CD14-positive monocyte (primary cell): ENCODE data around the gene FBXO31. TPM values are rescaled to one million over a fixed set of nuclear protein-coding genes. Genes with fewer than 3 reads are reported as not detected.
A peak's percentile ranks its signal among the peaks of the same experiment; 100 is the strongest.

Experiments
- DNase-seq, 3 donors: peaks; one replicate each; pipeline ENCODE4 v3.0.0-alpha.2; 2011 to 2022
- H2AFZ ChIP-seq: 2 replicates; pipeline ENCODE4 v1.6.0; 2012; ENCODE audit warnings: mild to moderate bottlenecking, low read depth, low read length, inconsistent platforms; ENCODE audit not compliant: insufficient read depth, poor library complexity, severe bottlenecking
- H3K27ac ChIP-seq, 2 donors: 1 replicate in 1 of 2; 2 replicates in 1 of 2; pipeline ENCODE4 v1.5.1; 2012 to 2013; ENCODE audit warnings: low read length in 2 of 2, control low read depth in 1 of 2, inconsistent platforms in 1 of 2, low read depth in 1 of 2, mild to moderate bottlenecking in 1 of 2
- H3K27me3 ChIP-seq, 2 donors: one replicate each; pipeline versions ENCODE4 v1.6.0 to v1.6.1; 2011 to 2013; ENCODE audit warnings: low read length in 2 of 2; ENCODE audit not compliant: control insufficient read depth in 2 of 2, insufficient read depth in 2 of 2
- H3K36me3 ChIP-seq, 2 donors: replicated peaks in 1 of 2; 1 replicate in 1 of 2; 2 replicates in 1 of 2; pipeline versions ENCODE4 v1.5.1 to v1.6.1; 2012 to 2013; ENCODE audit warnings: low read length in 2 of 2, control low read depth in 1 of 2, inconsistent platforms in 1 of 2, mild to moderate bottlenecking in 1 of 2; ENCODE audit not compliant: insufficient read depth in 2 of 2, control insufficient read depth in 1 of 2
- H3K4me1 ChIP-seq, 2 donors: 1 replicate in 1 of 2; 2 replicates in 1 of 2; pipeline versions ENCODE4 v1.5.1 to v1.6.1; 2012 to 2013; ENCODE audit warnings: low read length in 2 of 2, control low read depth in 1 of 2, inconsistent platforms in 1 of 2, mild to moderate bottlenecking in 1 of 2, moderate library complexity in 1 of 2; ENCODE audit not compliant: insufficient read depth in 2 of 2, control insufficient read depth in 1 of 2
- H3K4me2 ChIP-seq: replicated peaks from 2 replicates; pipeline ENCODE3; 2012; ENCODE audit warnings: low read length, moderate library complexity, mild to moderate bottlenecking; ENCODE audit not compliant: poor library complexity, severe bottlenecking; ENCODE audit errors: extremely low read depth
- H3K4me3 ChIP-seq, 3 experiments: fragments of 200-600 bp in 1 of 3; sonication (generic) in 1 of 3; replicated peaks in 1 of 3; 1 replicate in 2 of 3; 2 replicates in 1 of 3; pipeline ENCODE4 v1.5.1; 2011 to 2013; ENCODE audit warnings: low read length in 3 of 3, mild to moderate bottlenecking in 3 of 3, control low read depth in 2 of 3, low read depth in 2 of 3, inconsistent platforms in 1 of 3, moderate library complexity in 1 of 3
- H3K79me2 ChIP-seq: 2 replicates; pipeline ENCODE4 v1.6.0; 2012; ENCODE audit warnings: mild to moderate bottlenecking, control low read depth, inconsistent platforms, low read length, moderate library complexity; ENCODE audit not compliant: insufficient read depth
- H3K9ac ChIP-seq: 2 replicates; pipeline ENCODE4 v1.6.0; 2017; ENCODE audit warnings: low read length, mild to moderate bottlenecking; ENCODE audit not compliant: insufficient read depth, poor library complexity, severe bottlenecking
- H3K9me3 ChIP-seq, 2 donors: replicated peaks in 1 of 2; 1 replicate in 1 of 2; 2 replicates in 1 of 2; pipeline versions ENCODE4 v1.5.1 to v1.6.1; 2012 to 2013; ENCODE audit warnings: low read length in 2 of 2, control low read depth in 1 of 2; ENCODE audit not compliant: control insufficient read depth in 1 of 2, insufficient read depth in 1 of 2
- H4K20me1 ChIP-seq: 2 replicates; pipeline ENCODE4 v1.6.0; 2012; ENCODE audit warnings: mild to moderate bottlenecking, low read length, control low read depth, moderate library complexity; ENCODE audit not compliant: insufficient read depth
- H3K27ac Mint-ChIP-seq, 7 donors: one replicate each; pipeline ENCODE4 v1.8.0; 2020; ENCODE audit warnings: mild to moderate bottlenecking in 7 of 7, mixed read lengths in 7 of 7, moderate library complexity in 6 of 7, inconsistent platforms in 2 of 7
- H3K27me3 Mint-ChIP-seq, 3 donors: one replicate each; pipeline ENCODE4 v1.8.0; 2021 to 2022; ENCODE audit warnings: low read depth in 3 of 3, mild to moderate bottlenecking in 3 of 3, mixed read lengths in 3 of 3, moderate library complexity in 3 of 3, inconsistent platforms in 1 of 3
- H3K36me3 Mint-ChIP-seq, 2 donors: one replicate each; pipeline ENCODE4 v1.8.0; 2020; ENCODE audit warnings: mixed read lengths in 2 of 2, inconsistent platforms in 1 of 2, mild to moderate bottlenecking in 1 of 2
- H3K4me1 Mint-ChIP-seq: one replicate; pipeline ENCODE4 v1.8.0; 2020; ENCODE audit warnings: mild to moderate bottlenecking, mixed read lengths
- H3K4me3 Mint-ChIP-seq, 2 donors: one replicate each; pipeline ENCODE4 v1.8.0; 2020; ENCODE audit warnings: mild to moderate bottlenecking in 2 of 2, mixed read lengths in 2 of 2, moderate library complexity in 1 of 2
- H3K9me3 Mint-ChIP-seq, 7 donors: one replicate each; pipeline ENCODE4 v1.8.0; 2020 to 2022; ENCODE audit warnings: mixed read lengths in 7 of 7, mild to moderate bottlenecking in 6 of 7, moderate library complexity in 6 of 7, inconsistent platforms in 2 of 7
- WGBS: methylation state at CpG from one replicate; pipeline ENCODE4 v1.1.5; 2013; ENCODE audit warnings: missing lambda C conversion rate; ENCODE audit not compliant: insufficient coverage; 5-methylcytosine and 5-hydroxymethylcytosine counted together
- intact Hi-C, 2 donors: fragments of 100-400 bp; cut with micrococcal nuclease; formaldehyde crosslinking; loops; one replicate each; pipeline versions ENCODE4 v1.15.0 to v1.15.1; 2023
- polyA plus RNA-seq, 3 donors: library from polyadenylated mRNA; depleted of rRNA in 1 of 3; unstranded in 2 of 3; stranded (reverse) in 1 of 3; fragments of 300-500 nt in 2 of 3; fragments of >200 nt in 1 of 3; fragmentation: Illumina TruSeq in 2 of 3; gene quantifications; 1 replicate in 2 of 3; 2 replicates in 1 of 3; pipeline ENCODE4 v1.2.3, GENCODE V29; 2012 to 2021
- TF ChIP-seq, protein P1 (sequence below): fragments of 200-600 bp; IDR thresholded peaks from one replicate; pipeline ENCODE4 v1.8.0; 2022; ENCODE audit warnings: antibody characterized with exemption, mild to moderate bottlenecking

Gene FBXO31
- polyA plus RNA-seq, 3 donors, result 2.0 to 5.6 (median 3.3) TPM

DNA sequence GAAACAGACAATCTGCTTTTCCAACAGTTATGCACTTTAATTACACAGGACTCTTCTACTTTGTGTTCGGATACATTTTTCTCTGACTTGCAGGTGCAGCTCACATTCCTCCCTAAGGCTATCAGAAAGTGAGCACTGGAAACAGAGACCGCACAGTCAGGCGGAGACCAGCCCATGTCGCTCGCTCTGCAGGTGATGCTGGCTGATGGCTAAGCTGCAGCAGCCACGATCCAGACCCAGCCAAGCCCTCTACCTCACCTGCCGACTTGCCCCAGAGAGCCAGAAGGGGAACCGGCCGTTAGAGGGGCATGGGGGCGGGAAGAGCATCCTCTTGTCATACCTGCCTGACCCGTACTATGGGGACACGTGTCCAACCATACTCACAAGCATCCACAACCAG, 42.4 kb upstream of the FBXO31 start:
- Mint-ChIP-seq H3K36me3 (peaks cover 36 to 44% of the 10 kb centered on the region in 2 donors), H3K27ac (no peak overlapping the region), H3K4me3 (no peak overlapping the region), H3K9me3 (peaks cover 0 to 3% (median 0%) of the 10 kb centered on the region in 7 donors), H3K27me3 (peaks cover 0 to 4% (median 0%) of the 10 kb centered on the region in 3 donors), H3K4me1 (no peaks in the 10 kb centered on the region)
- Histone ChIP-seq H3K27ac (no peak overlapping the region), H3K4me2 (no peak overlapping the region), H3K27me3 (no peaks in the 10 kb centered on the region), H3K9ac (no peak overlapping the region), H2AFZ (no peak overlapping the region), H4K20me1 (peaks cover 4% of the 10 kb centered on the region), H3K9me3 (no peaks in the 10 kb centered on the region), H3K4me1 (no peaks in the 10 kb centered on the region), H3K4me3 (no peak overlapping the region), H3K36me3 (peaks cover 12 to 24% of the 10 kb centered on the region in 2 donors), H3K79me2 (no peaks in the 10 kb centered on the region)
- intact Hi-C loops, result no loop called here
- no peak for DNase-seq
- TF ChIP-seq, protein P1, sequence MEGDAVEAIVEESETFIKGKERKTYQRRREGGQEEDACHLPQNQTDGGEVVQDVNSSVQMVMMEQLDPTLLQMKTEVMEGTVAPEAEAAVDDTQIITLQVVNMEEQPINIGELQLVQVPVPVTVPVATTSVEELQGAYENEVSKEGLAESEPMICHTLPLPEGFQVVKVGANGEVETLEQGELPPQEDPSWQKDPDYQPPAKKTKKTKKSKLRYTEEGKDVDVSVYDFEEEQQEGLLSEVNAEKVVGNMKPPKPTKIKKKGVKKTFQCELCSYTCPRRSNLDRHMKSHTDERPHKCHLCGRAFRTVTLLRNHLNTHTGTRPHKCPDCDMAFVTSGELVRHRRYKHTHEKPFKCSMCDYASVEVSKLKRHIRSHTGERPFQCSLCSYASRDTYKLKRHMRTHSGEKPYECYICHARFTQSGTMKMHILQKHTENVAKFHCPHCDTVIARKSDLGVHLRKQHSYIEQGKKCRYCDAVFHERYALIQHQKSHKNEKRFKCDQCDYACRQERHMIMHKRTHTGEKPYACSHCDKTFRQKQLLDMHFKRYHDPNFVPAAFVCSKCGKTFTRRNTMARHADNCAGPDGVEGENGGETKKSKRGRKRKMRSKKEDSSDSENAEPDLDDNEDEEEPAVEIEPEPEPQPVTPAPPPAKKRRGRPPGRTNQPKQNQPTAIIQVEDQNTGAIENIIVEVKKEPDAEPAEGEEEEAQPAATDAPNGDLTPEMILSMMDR, result no peak
- WGBS, result 95% methylated on average over 11 of the region's 12 CpGs

DNA sequence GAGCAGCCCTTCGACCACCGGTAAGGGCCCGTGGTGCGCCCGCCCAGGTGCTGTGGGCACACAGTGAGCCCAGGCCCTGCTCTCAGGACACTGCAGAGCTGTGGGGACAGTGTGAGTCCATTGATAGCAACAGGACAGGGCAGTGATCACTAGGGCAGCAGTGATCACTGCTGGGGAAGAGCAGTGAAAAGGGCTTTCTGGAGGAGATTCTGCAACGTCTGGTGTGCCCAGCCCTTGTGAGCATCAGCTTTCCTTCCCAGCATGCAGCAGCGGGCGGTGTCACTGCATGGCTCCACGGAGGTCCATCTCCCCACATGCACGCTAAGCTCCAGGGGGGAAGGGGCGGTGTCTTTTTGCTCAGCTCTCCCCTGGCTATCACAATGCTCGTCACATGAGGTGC, 40.7 kb upstream of the FBXO31 start:
- Histone ChIP-seq H3K4me3 (no peak overlapping the region), H3K79me2 (no peaks in the 10 kb centered on the region), H3K4me2 (no peak overlapping the region), H2AFZ (no peak overlapping the region), H3K27ac (no peak overlapping the region), H4K20me1 (peaks cover 4% of the 10 kb centered on the region), H3K9ac (no peak overlapping the region), H3K36me3 (peaks cover 16 to 32% of the 10 kb centered on the region in 2 donors), H3K4me1 (no peaks in the 10 kb centered on the region), H3K27me3 (no peaks in the 10 kb centered on the region), H3K9me3 (no peaks in the 10 kb centered on the region)
- Mint-ChIP-seq H3K9me3 (peaks cover 0 to 3% (median 0%) of the 10 kb centered on the region in 7 donors), H3K27me3 (peaks cover 0 to 4% (median 2%) of the 10 kb centered on the region in 3 donors), H3K36me3 (peaks cover 35 to 52% of the 10 kb centered on the region in 2 donors), H3K4me1 (no peaks in the 10 kb centered on the region), H3K27ac (peak overlapping the region in 1 of 7 donors; percentile 15), H3K4me3 (no peak overlapping the region)
- intact Hi-C loops, result no loop called here
- WGBS, result 98% methylated on average over 5 of the region's 12 CpGs
- no peak for DNase-seq
- TF ChIP-seq, protein P1, result no peak
